Activated CD8-positive, alpha-beta T cell treated with anti-CD3 and anti-CD28 coated beads, Interleukin-2, amount 10 ng/mL, durations not matched to agents 7 days and 5 days (primary cell): ENCODE measurements around the gene KRT86. TPM values are rescaled to one million over a fixed set of nuclear protein-coding genes. Genes with fewer than 3 reads are reported as not detected.
"Not testable (repeated sequence)": the region's sequence is repeated elsewhere in the genome, so short reads cannot be mapped to it uniquely, and the experiment has no call there.

Experiments
- ATAC-seq: fragments of 150-1000 bp; cut with Tn5 transposase; one replicate; pipeline ENCODE4 v1.10.0; 2021; ENCODE audit warnings: moderate library complexity
- CTCF ChIA-PET: fragments of 350-600 bp; sonication (Branson Sonifier 250); formaldehyde crosslinking; loops from one replicate; lab custom pipeline; 2021; ENCODE audit warnings: antibody characterized with exemption; lab: Charles Lee
- POLR2A ChIA-PET: fragments of 350-600 bp; sonication (Branson Sonifier 250); formaldehyde crosslinking; loops from one replicate; lab custom pipeline; 2021; ENCODE audit warnings: antibody characterized with exemption; lab: Charles Lee
- DNase-seq: peaks from one replicate; pipeline ENCODE4 v3.0.0-alpha.2; 2020
- H3K27ac Mint-ChIP-seq: one replicate; pipeline ENCODE4 v1.8.0; 2021; ENCODE audit warnings: mild to moderate bottlenecking, mixed read lengths
- H3K27me3 Mint-ChIP-seq: one replicate; pipeline ENCODE4 v1.8.0; 2021; ENCODE audit warnings: low read depth, mixed read lengths
- H3K36me3 Mint-ChIP-seq: one replicate; pipeline ENCODE4 v1.8.0; 2021; ENCODE audit warnings: low read depth, mixed read lengths
- H3K4me1 Mint-ChIP-seq: one replicate; pipeline ENCODE4 v1.8.0; 2021; ENCODE audit warnings: low read depth, mixed read lengths
- H3K4me3 Mint-ChIP-seq: one replicate; pipeline ENCODE4 v1.8.0; 2021; ENCODE audit warnings: mild to moderate bottlenecking, mixed read lengths
- H3K9me3 Mint-ChIP-seq: one replicate; pipeline ENCODE4 v1.8.0; 2022; ENCODE audit warnings: mixed read lengths; ENCODE audit not compliant: insufficient read depth
- total RNA-seq, 2 experiments: library from RNA; stranded (reverse); gene quantifications; one replicate each; pipeline ENCODE4 v1.2.3, GENCODE V29; 2021

KRT86 gene
- total RNA-seq, 2 experiments from 2014 or later = 1.1 TPM

DNA sequence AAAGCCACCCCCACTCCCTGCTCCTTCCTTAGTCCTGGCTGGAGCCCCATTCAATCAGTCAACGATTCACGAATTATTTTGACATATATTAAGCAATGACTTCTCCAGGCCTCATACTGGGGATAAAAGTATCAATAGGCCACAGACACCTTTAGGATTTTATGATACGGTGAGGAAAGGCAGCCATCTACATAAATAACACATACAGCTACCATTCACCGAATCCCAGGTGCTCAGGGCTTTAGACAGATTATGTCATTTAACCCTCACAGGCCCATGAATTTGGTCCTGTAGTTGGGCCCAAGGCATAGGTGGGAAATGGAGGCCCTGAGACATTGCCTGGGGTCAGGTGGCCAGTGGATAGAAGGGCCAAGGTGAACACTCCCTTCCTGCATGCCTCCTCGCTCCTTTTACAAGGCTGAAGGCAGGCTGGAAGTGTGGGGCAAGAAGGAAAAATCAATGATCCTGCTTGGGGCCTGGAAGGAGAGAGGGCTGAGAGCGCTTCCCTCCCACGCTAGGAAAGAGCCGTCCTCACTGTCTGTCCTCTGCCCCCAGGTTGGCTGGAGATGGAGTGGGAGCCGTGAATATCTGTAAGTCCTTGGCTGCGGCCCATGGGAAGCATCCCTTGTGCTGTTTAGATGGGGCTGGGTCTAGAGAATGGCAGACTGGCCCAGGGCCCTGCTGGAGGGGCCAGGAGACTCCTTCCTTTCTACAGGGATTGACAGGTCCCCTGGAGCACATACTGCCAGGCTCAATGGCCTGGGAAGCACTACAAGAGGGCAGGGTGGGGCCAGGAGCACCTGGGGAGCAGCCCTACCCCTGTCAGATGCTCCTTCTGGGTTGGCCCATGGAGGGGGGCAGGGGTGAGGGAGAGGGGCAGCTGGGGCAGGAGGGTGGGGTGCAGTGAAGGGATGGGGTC, 26.6 kb upstream of the KRT86 start:
- Mint-ChIP-seq H3K4me1 (peaks cover 94% of the 10 kb centered on the region), H3K4me3 (no peak overlapping the region), H3K36me3 (peaks cover 21% of the 10 kb centered on the region), H3K9me3 (no peaks in the 10 kb centered on the region), H3K27me3 (peaks cover 7% of the 10 kb centered on the region), H3K27ac (peak overlapping the region; percentile 91)
- ATAC-seq (no peak), DNase-seq (no peak)
- ChIA-PET CTCF (no interaction called here), POLR2A (no interaction called here)

- no peak overlapping the region for H3K4me3 Mint-ChIP-seq
These were observed 25.6 kb upstream of the KRT86 start for GRCh38 chr12:52248541-52249461.

GRCh38 chr12:52249511-52250047, 24.9 kb upstream of the KRT86 start:
- Mint-ChIP-seq H3K27ac (peak overlapping the region; percentile 77), H3K4me3 (no peak overlapping the region), H3K36me3 (peaks cover 25% of the 10 kb centered on the region), H3K4me1 (peaks cover 94% of the 10 kb centered on the region), H3K9me3 (no peaks in the 10 kb centered on the region), H3K27me3 (peaks cover 8% of the 10 kb centered on the region)
- ATAC-seq (no peak), DNase-seq (no peak)
- CTCF ChIA-PET = no interaction called here
- POLR2A ChIA-PET = no interaction called here

More at GRCh38 chr12:52248541-52249461, 25.6 kb upstream of the KRT86 start:
- ATAC-seq (no peak), DNase-seq (no peak)
- Mint-ChIP-seq H3K9me3 (no peaks in the 10 kb centered on the region), H3K27ac (peak overlapping the region; percentile 77), H3K36me3 (peaks cover 25% of the 10 kb centered on the region), H3K4me1 (peaks cover 94% of the 10 kb centered on the region), H3K27me3 (peaks cover 7% of the 10 kb centered on the region)
- POLR2A ChIA-PET = no interaction called here
- CTCF ChIA-PET = no interaction called here

DNA sequence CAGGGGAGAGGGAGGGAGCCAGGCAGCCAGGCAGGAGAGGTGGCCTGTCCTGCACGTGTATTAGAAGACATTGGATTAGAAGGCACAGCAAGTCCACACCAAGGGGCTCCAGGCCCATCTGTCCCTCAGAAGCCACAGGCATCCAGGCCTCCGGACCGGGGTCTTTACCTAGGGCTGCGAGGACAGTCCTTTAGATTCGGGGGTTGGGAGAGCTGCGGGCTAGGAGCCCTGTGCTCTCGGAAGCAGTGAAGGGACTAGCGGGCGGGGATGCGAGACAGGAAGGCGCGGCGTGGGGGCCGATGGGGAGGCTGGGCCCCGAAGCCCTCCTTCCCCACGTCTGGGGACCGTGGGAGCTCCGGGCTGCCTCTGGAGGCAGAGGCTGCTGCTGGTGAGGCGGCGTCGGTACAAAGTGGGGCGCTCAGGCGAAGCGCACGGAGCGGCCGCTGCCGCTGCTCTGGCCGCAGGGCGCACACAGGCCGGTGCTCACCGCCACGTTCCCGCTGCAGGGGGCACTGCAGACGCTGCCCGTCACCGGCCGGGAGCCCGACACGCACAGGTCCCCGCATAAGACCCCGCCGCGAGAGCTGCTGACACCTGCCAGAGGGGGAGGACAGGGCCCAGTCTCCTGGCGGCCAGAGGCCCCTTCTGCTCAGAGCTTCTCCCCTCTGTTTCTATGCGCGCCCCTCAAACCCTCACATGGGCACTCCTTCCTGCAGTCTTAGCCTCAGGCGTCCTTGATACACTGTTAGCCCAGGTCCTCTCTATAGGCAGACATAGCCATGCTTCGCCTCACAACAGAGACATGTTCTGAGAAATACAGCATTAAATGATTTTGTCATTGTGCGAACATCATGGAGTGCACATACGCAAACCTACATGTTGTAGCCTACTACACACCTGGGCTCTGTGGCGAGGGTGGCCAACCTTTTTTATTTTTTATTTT, 24.1 kb upstream of the KRT86 start:
- POLR2A ChIA-PET = no interaction called here

DNA sequence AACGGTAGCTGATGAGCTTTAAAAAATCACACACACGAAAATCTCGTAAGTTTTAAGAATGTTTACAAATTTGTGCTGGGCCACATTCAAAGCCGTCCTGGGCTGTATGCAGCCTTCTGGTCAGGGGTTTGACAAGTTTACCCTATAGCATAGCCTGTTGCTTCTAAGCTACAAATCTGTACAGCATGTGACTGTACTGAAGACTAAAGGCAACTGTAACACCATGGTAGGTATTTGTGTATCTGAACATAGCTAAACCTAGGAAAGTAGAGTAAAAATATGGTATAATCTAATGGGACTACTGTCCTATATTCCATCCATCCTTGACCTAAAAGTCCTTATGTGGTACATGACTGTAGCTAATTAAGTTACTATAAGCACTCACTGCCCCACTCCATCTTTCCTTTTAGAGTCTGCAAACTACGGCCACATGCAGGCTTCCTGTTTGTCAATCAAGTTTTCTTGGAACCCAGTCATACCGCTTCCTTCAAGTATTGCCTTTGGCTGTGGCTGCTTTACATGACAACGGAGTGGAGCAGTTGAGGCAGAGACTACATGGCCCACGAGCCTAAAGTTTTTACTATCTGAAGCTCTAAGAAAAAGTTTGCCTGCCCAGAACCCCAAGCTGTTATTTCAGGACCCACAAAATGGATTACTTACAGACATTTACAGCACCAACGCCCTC, 22.9 kb upstream of the KRT86 start:
- ChIA-PET CTCF (interaction anchor here (0.7 to 2.8 kb wide), 11 partner anchors 8 to 226 kb away, joined by 3 to 20 read pairs (median 7); no protein-coding TSS in a partner anchor), POLR2A (interaction anchor here (0.7 to 1.1 kb wide), 3 partner anchors 7 to 30 kb away, joined by 3 read pairs; no protein-coding TSS in a partner anchor)
- Mint-ChIP-seq H3K27me3 (peaks cover 26% of the 10 kb centered on the region), H3K36me3 (peaks cover 25% of the 10 kb centered on the region), H3K27ac (peak overlapping the region; percentile 99), H3K4me3 (peak overlapping the region; percentile 51), H3K4me1 (peaks cover 80% of the 10 kb centered on the region), H3K9me3 (no peaks in the 10 kb centered on the region)
- peak; percentile 65 for DNase-seq
- ATAC-seq = peak; percentile 77

More for the DNA sequence above, 24.1 kb upstream of the KRT86 start:
- ATAC-seq (no peak), DNase-seq (no peak)
- Mint-ChIP-seq H3K36me3 (peaks cover 25% of the 10 kb centered on the region), H3K9me3 (no peaks in the 10 kb centered on the region), H3K4me1 (peaks cover 92% of the 10 kb centered on the region), H3K4me3 (no peak overlapping the region), H3K27me3 (peaks cover 16% of the 10 kb centered on the region), H3K27ac (peak overlapping the region; percentile 77)
- CTCF ChIA-PET = interaction anchor here (0.7 to 2.8 kb wide), 6 partner anchors 10 to 225 kb away, joined by 3 to 20 read pairs (median 10); no protein-coding TSS in a partner anchor

GRCh38 chr12:52252175-52252615, 22.2 kb upstream of the KRT86 start:
- Mint-ChIP-seq H3K4me3 (peak overlapping the region; percentile 51), H3K27me3 (peaks cover 30% of the 10 kb centered on the region), H3K36me3 (peaks cover 25% of the 10 kb centered on the region), H3K4me1 (peaks cover 76% of the 10 kb centered on the region), H3K27ac (peak overlapping the region; percentile 99)
- not testable (repeated sequence) for H3K9me3 Mint-ChIP-seq, ATAC-seq, DNase-seq
- ChIA-PET POLR2A (interaction anchor here (0.7 to 1.1 kb wide), 3 partner anchors 8 to 30 kb away, joined by 3 read pairs; no protein-coding TSS in a partner anchor), CTCF (interaction anchor here (0.9 to 2.8 kb wide), 9 partner anchors 8 to 227 kb away, joined by 3 to 20 read pairs (median 8); no protein-coding TSS in a partner anchor)

GRCh38 chr12:52252728-52253343, 21.6 kb upstream of the KRT86 start:
- Mint-ChIP-seq H3K9me3 (no peaks in the 10 kb centered on the region), H3K27ac (peak overlapping the region; percentile 99), H3K4me1 (peaks cover 70% of the 10 kb centered on the region), H3K36me3 (peaks cover 25% of the 10 kb centered on the region), H3K27me3 (peaks cover 30% of the 10 kb centered on the region), H3K4me3 (no peak overlapping the region)
- ChIA-PET CTCF (interaction anchor here (1.3 to 2.8 kb wide), 6 partner anchors 9 to 130 kb away, joined by 3 to 20 read pairs (median 4); no protein-coding TSS in a partner anchor), POLR2A (interaction anchor here (1.1 kb wide), 1 partner anchor 9 kb away, joined by 3 read pairs; no protein-coding TSS in a partner anchor)
- ATAC-seq (no peak), DNase-seq (no peak)

- ChIA-PET CTCF (interaction anchor here (1.0 to 2.8 kb wide), 5 partner anchors 10 to 40 kb away, joined by 3 to 20 read pairs (median 4); no protein-coding TSS in a partner anchor), POLR2A (no interaction called here)
- Mint-ChIP-seq H3K4me1 (peaks cover 68% of the 10 kb centered on the region), H3K9me3 (no peaks in the 10 kb centered on the region), H3K27me3 (peaks cover 33% of the 10 kb centered on the region), H3K27ac (peak overlapping the region; percentile 99), H3K36me3 (peaks cover 25% of the 10 kb centered on the region), H3K4me3 (no peak overlapping the region)
- ATAC-seq (no peak), DNase-seq (no peak)
These were observed 20.9 kb upstream of the KRT86 start for GRCh38 chr12:52253391-52254179.
